Activated CD8-positive, alpha-beta memory T cell treated with anti-CD3 and anti-CD28 coated beads, Interleukin-2, amount 50 U/mL, for 4 hours (primary cell): ENCODE data around the gene POLR2H.
"Not testable (repeated sequence)": the region's sequence is repeated elsewhere in the genome, so short reads cannot be mapped to it uniquely, and the experiment has no call there.

Experiments used
- DNase-seq: peaks from one replicate; pipeline ENCODE4 v3.0.0-alpha.2; 2020

The POLR2H gene

DNA sequence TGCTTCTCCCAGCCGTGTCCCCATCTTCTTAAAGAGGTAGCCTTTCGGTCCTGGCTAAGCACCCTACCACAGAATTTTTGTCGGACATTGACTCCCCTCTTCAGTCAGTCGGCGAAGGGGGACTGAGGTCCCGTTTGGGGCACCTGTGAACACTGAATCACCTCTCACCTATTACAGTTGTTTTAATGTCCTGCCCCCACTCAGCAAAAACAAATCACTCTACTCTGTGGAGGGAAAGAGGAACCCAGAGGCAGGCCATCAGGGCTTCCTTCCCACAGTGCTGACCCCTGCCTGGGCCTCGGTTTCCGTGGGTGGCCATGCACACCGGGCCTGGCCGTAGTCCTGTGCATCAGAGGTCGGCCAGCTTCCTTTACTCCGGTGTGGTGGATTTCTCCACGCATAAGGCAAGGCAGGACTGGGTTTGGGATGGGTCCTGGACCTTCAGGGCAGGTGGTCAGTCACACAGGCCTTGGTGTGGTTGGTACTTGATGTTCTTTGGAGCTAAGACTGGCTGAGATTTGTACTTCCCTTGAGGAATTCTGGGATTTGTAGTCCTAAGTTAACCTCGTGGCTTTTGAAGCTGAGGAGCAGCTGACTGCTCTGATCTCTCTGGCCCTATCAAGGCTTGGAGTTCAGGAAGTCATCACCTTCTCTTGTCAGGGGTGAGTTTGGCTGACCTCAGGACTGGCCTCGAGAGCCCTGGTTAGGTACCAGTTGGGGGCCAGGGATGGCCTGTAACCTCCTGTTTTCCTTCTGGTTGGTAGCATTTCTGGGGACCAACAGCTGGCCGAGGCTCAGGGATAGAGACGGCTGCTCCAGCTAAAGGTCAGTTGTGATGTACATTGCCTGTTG lies 24.7 kb upstream of the POLR2H start:
- no peak for DNase-seq

DNA sequence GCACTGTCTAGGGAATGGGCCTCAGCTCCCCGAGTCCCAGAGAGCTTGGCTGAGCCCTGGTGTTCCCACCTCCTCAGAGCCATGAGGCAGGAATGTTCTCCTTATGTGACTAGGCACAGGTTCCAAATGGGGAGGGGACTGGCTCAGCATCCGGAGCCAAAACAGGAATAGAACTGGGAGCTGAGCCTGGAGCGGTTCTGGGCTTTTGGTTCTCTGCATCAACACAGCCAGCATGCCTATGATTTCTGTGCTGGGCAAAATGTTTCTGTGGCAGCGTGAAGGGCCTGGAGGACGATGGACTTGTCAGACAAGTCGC lies 24.2 kb upstream of the POLR2H start, which contains the start of gene FAM131A:
Gene FAM131A, plus strand, starts transcription at position 202 of the 316 bp plus-strand sequence. Its CDS starts 31 bp downstream, at position 233.
- no peak for DNase-seq

- DNase-seq: no peak
Observed at GRCh38 chr3:184337981-184338380, 23.5 kb upstream of the POLR2H start.

DNA sequence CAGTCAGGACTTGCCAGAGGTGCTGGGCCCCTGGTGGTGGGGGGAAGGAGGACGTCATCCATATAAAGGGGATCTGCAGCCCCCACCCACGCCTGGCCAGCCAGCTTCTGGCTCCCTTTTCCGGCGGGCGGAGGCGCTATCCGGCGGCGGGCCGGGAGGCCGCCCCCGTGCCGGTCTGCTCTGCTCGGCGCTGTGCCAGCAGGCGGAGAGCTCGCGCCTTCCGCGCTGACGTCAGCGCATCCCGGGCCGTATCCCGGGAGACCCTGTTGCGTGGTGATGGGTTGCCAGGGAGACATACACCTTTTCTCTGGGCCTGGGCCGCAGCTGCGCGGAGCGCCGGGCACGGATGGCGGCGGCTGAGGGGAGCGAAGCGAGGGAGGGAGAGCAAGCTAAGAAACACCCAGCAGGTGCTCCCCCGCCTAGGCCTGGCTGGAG lies 23.0 kb upstream of the POLR2H start:
- DNase-seq: no peak

GRCh38 chr3:184339001-184339400 lies 22.5 kb upstream of the POLR2H start:
- DNase-seq: no peak

GRCh38 chr3:184339451-184340135 lies 21.9 kb upstream of the POLR2H start:
- not testable (repeated sequence) for DNase-seq

GRCh38 chr3:184341925-184342324 lies 19.6 kb upstream of the POLR2H start:
- no peak for DNase-seq

GRCh38 chr3:184343200-184343876 lies 18.2 kb upstream of the POLR2H start:
- DNase-seq: no peak

- DNase-seq: no peak
Observed at GRCh38 chr3:184344579-184345316, 16.8 kb upstream of the POLR2H start.

DNA sequence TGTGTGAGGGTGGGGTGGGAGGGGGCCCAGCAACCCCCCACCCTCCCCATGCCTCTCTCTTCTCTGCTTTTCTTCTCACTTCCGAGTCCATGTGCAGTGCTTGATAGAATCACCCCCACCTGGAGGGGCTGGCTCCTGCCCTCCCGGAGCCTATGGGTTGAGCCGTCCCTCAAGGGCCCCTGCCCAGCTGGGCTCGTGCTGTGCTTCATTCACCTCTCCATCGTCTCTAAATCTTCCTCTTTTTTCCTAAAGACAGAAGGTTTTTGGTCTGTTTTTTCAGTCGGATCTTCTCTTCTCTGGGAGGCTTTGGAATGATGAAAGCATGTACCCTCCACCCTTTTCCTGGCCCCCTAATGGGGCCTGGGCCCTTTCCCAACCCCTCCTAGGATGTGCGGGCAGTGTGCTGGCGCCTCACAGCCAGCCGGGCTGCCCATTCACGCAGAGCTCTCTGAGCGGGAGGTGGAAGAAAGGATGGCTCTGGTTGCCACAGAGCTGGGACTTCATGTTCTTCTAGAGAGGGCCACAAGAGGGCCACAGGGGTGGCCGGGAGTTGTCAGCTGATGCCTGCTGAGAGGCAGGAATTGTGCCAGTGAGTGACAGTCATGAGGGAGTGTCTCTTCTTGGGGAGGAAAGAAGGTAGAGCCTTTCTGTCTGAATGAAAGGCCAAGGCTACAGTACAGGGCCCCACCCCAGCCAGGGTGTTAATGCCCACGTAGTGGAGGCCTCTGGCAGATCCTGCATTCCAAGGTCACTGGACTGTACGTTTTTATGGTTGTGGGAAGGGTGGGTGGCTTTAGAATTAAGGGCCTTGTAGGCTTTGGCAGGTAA lies 16.0 kb upstream of the POLR2H start:
- no peak for DNase-seq

- DNase-seq: no peak
Observed at GRCh38 chr3:184346480-184347190, 14.9 kb upstream of the POLR2H start.

GRCh38 chr3:184347321-184348056 lies 14.0 kb upstream of the POLR2H start:
- no peak for DNase-seq

- DNase-seq: no peak
Observed at GRCh38 chr3:184348057-184348382, 13.5 kb upstream of the POLR2H start.

- no peak for DNase-seq
Observed at GRCh38 chr3:184349563-184350470, 11.7 kb upstream of the POLR2H start.

GRCh38 chr3:184350618-184351017 lies 10.9 kb upstream of the POLR2H start:
- no peak for DNase-seq

DNA sequence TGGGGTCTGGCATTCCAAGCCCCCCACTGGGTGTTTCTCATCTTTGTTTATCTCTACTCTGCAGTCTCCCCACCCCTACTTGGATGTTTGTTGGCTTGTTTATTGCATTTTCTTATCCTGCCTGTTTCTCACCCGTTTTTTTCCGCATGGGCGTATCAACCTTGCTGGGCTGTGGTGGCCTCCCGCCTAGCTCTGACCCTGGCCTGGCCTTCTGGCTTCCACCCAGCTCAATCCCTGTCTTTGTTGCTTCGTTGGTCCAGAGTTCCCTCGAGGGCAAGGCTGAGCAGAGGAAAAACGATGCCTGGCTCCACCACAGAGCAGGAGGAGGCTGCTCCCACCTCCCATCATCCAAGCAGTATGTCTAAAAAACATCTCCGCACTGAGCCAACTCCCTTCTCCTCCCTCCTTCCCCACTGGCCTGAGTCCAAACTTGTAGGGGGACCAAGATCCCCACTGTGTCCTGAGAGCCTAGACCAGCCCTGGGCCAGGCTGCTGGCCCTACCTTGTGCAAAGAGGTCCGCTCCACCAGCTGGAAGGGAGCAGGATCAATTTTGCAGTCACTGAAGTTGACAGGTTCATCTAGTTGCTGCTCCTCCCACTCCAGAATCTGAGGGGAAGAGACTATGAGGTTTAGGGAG lies 9.9 kb upstream of the POLR2H start:
- DNase-seq: no peak

- DNase-seq: no peak
Observed at GRCh38 chr3:184352149-184352785, 9.2 kb upstream of the POLR2H start.

DNA sequence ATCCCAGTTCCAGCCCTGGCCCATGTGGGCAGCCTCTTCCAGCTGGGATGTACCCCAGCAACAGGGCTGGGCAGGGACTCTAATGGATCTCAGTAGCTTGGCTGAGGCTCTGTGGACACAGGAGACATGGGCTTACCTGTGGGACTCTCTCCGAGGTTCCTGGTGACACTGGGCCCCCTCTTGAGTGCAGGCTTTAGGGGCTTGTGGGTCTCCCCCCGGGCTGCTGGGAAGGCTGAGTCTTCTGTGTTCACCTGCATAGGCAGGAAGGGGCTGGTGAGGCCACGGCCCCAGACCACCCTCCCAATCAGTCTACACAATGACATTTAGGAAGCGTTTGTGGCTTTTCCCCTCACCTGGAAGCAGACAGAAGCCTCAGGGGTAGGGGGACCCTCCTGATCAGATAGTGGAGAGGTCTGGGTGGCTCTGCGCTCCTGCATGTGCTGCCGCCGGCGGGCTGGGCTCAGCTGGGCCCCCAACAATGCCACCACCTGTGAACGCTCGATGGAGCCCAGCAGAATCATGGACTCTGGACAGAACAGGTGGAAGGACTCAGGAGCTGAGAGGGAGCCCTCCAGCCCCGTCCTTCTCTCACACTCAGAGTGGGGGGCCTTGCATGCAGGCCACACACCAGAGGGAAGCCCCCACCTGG lies 8.5 kb upstream of the POLR2H start:
- DNase-seq: no peak
